Measurements from ENCODE around the gene SLC2A5.

DNA sequence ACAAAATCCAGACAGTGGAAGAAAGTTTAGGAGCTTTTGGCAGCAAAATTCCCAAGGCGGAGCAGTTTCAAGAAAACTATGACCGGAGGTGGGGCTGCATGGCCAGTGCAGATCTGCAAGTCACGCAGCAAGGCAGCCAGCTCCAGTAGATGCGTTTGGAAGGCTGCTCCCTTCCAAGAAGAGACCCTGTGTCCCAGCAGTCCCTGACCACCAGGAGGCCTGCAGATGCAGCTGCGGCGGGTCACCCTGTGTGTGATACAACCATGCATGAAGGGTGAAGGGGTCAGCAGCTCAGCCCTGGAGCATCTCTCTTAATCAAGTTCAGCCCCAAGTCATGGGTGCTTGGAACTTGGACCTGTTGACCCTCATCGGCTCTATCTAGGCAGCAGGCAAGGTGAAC lies 30.1 kb upstream of the SLC2A5 start:
- TF ChIP-seq, protein P1, sequence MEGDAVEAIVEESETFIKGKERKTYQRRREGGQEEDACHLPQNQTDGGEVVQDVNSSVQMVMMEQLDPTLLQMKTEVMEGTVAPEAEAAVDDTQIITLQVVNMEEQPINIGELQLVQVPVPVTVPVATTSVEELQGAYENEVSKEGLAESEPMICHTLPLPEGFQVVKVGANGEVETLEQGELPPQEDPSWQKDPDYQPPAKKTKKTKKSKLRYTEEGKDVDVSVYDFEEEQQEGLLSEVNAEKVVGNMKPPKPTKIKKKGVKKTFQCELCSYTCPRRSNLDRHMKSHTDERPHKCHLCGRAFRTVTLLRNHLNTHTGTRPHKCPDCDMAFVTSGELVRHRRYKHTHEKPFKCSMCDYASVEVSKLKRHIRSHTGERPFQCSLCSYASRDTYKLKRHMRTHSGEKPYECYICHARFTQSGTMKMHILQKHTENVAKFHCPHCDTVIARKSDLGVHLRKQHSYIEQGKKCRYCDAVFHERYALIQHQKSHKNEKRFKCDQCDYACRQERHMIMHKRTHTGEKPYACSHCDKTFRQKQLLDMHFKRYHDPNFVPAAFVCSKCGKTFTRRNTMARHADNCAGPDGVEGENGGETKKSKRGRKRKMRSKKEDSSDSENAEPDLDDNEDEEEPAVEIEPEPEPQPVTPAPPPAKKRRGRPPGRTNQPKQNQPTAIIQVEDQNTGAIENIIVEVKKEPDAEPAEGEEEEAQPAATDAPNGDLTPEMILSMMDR (conservative IDR thresholded peaks at IDR 0.05): no peak
- no peak for TF ChIP-seq EZH2 (IDR thresholded peaks at IDR 0.05; ENCODE audit: low read depth)

Measured in PC-9 (cell line).